Measurements from ENCODE around the gene ZFYVE19. TPM values are rescaled to one million over a fixed set of nuclear protein-coding genes. Genes with fewer than 3 reads are reported as not detected.

Gene ZFYVE19
- total and polyA plus RNA-seq, 2 experiments from 2014 or later, result 8.5 to 22.7 TPM

- H3K27ac ChIP-seq (ENCODE audit: low read depth), result no peak overlapping the region
- H3K27me3 ChIP-seq (ENCODE audit: insufficient read depth), result no peaks in the 10 kb centered on the region
- H3F3A ChIP-seq (replicated peaks; ENCODE audit: low read depth), result no peaks in the 10 kb centered on the region
- no peaks in the 10 kb centered on the region; the same call in 1 of the 2 replicates for H3K36me3 ChIP-seq (ENCODE audit: insufficient read depth)
- DNase-seq (ENCODE audit: low spot score), result no peak
- Mint-ChIP-seq H3K27me3 (ENCODE audit: insufficient read depth, low read depth, poor library complexity) (peaks cover 15% of the 10 kb centered on the region), H3K4me1 (peaks cover 9% of the 10 kb centered on the region; the same call in 2 of the 3 replicates), H3K9me3 (no peaks in the 10 kb centered on the region), H3K4me3 (no peak overlapping the region), H3K36me3 (ENCODE audit: low read depth) (peaks cover 28% of the 10 kb centered on the region), H3K27ac (no peak overlapping the region)
- H2AFZ ChIP-seq, result no peak overlapping the region
- H4K20me1 ChIP-seq (replicated peaks; ENCODE audit: insufficient read depth), result no peaks in the 10 kb centered on the region
- TF ChIP-seq CREB1 (CRISPR knock-in tag; IDR thresholded peaks at IDR 0.05; ENCODE audit: low read depth), result no peak
- TF ChIP-seq REST (IDR thresholded peaks at IDR 0.05; ENCODE audit: unreplicated experiment), result no peak
- no peak for TF ChIP-seq NANOG (IDR thresholded peaks at IDR 0.05; ENCODE audit: borderline replicate concordance)
- TF ChIP-seq EZH2 (IDR thresholded peaks at IDR 0.05; ENCODE audit: low read depth, unreplicated experiment), result no peak
- TF ChIP-seq ZNF462 (CRISPR knock-in tag; IDR thresholded peaks at IDR 0.05), result no peak
- TF ChIP-seq JUNB (IDR thresholded peaks at IDR 0.05; ENCODE audit: unreplicated experiment), result no peak
- no peak for ATAC-seq
- H3K79me2 ChIP-seq (replicated peaks; ENCODE audit: insufficient read depth), result no peaks in the 10 kb centered on the region
- no peak overlapping the region for H3K4me3 ChIP-seq
- no peaks in the 10 kb centered on the region for H3K9me2 ChIP-seq (ENCODE audit: insufficient read depth)
- H3K4me2 ChIP-seq, result no peak overlapping the region
- no peaks in the 10 kb centered on the region for H3K4me1 ChIP-seq (ENCODE audit: insufficient read depth)
Observed at GRCh38 chr15:40773496-40773895, 33.4 kb upstream of the ZFYVE19 start.
